HG02571 (cell line): ENCODE data around the gene PDCD6IP.
"Not testable (repeated sequence)": the region's sequence is repeated elsewhere in the genome, so short reads cannot be mapped to it uniquely, and the experiment has no call there.

Experiments
- ATAC-seq: cut with Tn5 transposase; IDR thresholded peaks from one replicate; pipeline ENCODE4 v1.9.1; 2021; ENCODE audit warnings: mild to moderate bottlenecking, moderate library complexity; ENCODE audit not compliant: unreplicated experiment

The PDCD6IP gene

DNA sequence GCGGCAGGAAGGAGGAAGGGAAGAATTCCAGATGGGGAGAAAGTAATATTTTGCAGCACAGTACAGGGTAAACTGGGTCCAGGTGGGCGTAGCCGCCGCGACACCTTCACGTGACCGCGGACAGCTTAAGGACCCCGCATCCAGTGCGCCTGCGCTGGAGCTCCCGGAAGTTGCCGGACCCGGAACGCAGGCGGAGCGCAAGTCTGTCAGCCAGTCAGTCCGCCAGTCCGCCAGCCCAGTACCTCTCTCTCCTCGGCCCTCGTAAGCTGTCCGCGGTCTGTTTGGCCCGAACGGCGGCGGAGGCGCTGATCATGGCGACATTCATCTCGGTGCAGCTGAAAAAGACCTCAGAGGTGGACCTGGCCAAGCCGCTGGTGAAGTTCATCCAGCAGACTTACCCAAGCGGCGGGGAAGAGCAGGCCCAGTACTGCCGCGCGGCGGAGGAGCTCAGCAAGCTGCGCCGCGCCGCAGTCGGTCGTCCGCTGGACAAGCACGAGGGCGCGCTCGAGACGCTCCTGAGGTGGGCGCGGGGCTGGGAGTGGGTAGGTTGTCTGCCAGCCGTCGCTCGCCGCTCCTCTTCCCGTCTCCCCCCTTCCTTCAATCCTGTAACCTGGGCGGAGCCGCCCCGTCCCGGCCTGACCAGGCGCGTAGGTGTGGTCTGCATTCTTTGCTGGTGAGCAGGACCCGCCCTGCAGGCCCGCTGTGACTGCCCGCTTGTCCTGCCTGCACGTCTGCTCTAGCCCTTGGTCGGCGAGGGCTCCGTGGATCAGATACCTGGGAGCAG lies at the start of gene PDCD6IP:
TSS of gene PDCD6IP (plus strand) at position 213 of the 784 bp plus-strand sequence. CDS start at position 312, 99 bp downstream.
- ATAC-seq = peak; percentile 90

DNA sequence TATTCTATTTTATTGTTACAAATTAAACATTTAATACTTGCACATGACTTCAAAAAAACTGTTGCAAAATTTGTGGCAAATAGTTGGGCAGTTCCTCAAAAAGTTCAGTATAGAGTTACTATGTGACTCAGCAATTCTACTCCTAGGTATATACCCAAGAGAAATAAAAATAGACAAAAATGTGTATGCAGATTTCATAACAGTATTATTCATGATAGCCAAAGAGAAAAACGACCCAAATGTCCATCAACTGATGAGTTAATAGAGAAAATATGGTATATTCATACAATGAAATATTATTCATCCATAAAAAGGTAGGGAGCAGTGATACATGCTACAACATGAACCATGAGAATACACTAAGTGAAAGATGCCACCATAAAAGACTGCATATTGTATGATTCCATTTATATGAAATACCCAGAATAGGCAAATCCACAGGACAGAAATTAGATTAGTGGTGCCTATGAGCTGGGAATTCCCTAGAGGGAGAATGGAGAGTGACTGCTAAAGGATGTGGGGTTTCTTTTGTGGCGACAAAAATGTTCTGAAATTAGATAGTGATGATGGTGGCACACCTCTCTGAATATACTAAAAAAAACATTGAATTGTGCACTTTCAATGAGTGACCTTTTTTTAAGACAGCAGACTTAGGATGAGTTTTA lies 48.8 kb upstream of the PDCD6IP start:
- no peak for ATAC-seq

DNA sequence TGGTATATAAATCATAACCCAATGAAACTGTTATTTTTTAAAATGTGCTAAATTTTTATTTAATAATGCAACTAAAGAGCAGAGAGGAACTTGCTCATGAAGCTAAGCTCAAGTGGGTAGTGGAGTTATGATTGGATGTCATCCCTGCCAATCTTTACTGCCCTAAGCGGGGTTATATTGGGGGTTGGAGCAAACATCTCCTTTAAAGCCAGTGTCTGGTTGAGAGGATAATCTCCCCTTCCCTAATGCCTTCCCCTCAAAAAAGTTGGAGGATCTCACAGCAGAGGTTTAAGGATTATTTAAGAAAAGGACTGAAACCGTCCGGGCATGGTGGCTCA lies 48.2 kb upstream of the PDCD6IP start:
- no peak for ATAC-seq

GRCh38 chr3:33751336-33751735 lies 47.1 kb upstream of the PDCD6IP start:
- no peak for ATAC-seq

DNA sequence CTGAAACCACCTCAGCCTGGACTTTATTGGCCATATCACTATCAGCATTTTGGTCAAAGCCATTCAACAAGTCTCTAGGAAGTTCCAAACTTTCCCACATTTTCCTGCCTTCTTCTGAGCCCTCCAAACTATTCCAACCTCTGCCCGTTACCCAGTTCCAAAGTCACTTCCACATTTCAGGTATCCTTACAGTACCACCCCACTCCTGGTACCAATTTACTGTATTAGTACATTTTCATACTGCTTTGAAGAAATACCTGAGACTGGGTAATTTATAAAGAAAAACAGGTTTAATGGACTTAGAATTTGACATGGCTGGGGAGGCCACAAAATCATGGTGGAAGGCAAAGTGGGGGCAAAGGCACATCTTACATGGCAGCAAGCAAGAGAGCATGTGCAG lies 44.0 kb upstream of the PDCD6IP start:
- ATAC-seq = not testable (repeated sequence)

- no peak for ATAC-seq
Observed at GRCh38 chr3:33758281-33758680, 40.1 kb upstream of the PDCD6IP start.

DNA sequence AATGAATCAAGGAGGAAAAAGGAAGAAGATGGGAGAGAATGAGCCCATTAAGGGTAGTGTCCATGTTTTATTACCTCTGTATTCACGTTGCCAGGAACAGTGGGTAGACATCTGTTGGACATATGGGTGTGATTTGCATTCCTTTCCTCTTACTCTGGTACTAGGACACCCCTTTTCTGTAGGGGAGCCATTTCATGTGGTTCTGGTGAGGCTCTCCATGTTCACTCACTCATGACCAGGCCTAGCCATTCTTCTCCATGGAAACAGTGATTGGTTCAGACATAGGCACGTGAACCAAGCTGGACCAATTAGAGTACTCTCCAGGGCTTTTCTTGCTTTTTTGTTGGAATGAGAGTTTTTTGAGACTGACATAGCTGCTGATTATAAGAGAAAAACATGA lies 39.6 kb upstream of the PDCD6IP start:
- ATAC-seq = no peak

GRCh38 chr3:33768578-33769330 lies 29.7 kb upstream of the PDCD6IP start:
- ATAC-seq = no peak

- ATAC-seq = no peak
Observed at GRCh38 chr3:33773637-33774036, 24.8 kb upstream of the PDCD6IP start.

- ATAC-seq = no peak
Observed at GRCh38 chr3:33775363-33775762, 23.1 kb upstream of the PDCD6IP start.

GRCh38 chr3:33777996-33778395 lies 20.4 kb upstream of the PDCD6IP start:
- ATAC-seq = no peak

DNA sequence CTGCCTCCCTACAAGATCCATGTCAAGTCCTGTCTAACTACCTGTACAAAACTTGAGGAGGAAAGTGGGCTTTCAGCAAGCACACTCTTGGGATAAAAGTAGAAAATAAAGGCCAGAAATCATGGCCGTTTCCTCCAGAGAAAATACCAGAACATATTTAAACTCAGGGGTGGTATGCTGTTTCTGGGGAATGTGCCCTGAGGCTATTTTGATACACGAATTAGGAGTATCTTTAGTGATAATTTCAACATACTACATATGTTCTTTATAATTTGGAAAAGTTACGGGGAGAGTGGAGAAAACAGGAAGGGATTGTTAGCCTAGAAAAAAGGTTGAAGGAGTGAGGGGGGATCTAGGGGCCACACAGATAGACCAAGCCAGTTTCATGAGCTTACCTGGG lies 18.7 kb upstream of the PDCD6IP start:
- no peak for ATAC-seq

DNA sequence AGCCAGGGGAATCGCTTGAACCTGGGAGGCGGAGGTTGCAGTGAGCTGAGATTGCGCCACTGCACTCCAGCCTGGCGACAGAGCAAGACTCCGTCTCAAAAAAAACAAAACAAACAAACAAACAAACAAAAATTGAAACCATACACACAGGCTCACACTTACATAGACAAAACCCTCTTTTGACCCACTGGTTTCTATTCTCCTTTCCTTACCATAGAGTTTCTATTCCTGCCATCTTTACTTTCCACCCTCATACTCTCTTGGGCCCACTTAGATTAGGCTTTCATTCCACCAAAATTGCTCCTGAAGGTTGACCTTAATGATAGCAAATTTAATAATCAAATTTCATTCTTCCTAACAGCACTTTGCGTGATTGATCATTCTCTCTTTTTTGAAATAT lies 17.0 kb upstream of the PDCD6IP start:
- not testable (repeated sequence) for ATAC-seq

GRCh38 chr3:33786565-33787327 lies 11.7 kb upstream of the PDCD6IP start:
- no peak for ATAC-seq

DNA sequence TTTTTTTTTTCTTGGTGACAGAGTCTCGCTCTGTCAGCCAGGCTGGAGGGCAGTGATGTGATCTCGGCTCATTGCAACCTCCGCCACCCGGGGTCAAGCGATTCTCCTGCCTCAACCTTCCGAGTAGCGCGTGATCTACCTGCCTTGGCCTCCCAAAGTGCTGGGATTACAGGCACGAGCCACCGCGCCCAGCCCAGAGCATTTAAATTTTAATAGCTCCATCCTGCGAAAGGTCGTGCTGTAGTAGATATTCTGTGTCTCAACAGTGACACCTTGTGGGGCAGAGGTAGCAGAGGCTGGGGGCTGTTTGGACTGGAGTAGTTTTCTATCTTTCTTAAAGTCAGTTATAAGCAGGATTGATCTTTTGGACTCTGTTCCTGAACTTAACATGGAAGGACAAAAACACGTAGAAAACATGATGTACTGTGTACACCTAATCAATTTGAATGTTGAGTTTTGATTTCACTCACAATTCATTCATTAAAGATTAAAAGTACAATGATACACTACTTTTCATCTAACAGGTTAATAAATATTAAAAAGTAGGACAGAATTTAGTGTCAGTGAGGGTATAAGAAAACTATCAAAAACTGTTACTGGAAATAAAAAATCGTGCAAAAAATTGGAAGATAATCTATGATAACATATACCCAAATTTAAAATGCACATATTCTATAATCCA lies 11.0 kb upstream of the PDCD6IP start:
- peak; percentile 84 for ATAC-seq

GRCh38 chr3:33789183-33789954 lies 9.1 kb upstream of the PDCD6IP start:
- ATAC-seq = no peak

DNA sequence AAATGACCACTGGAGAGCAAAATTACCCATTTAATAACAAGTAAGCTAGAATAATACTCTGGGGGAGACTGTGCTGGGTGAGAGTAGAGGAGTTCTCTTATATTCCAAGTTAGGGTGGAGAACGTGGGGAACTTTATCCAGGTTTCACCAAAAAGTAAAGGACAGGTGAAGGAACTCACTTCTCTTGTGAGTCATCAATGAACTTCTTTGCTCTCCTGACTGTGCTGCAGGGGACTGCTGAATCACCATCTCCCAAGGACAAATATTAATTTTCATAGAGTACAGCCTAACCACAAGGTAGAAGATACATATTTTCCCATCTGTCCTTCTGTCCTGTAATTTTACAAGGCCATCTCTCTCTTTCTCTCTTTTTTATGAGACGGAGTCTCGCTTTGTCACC lies 8.3 kb upstream of the PDCD6IP start:
- ATAC-seq = no peak

DNA sequence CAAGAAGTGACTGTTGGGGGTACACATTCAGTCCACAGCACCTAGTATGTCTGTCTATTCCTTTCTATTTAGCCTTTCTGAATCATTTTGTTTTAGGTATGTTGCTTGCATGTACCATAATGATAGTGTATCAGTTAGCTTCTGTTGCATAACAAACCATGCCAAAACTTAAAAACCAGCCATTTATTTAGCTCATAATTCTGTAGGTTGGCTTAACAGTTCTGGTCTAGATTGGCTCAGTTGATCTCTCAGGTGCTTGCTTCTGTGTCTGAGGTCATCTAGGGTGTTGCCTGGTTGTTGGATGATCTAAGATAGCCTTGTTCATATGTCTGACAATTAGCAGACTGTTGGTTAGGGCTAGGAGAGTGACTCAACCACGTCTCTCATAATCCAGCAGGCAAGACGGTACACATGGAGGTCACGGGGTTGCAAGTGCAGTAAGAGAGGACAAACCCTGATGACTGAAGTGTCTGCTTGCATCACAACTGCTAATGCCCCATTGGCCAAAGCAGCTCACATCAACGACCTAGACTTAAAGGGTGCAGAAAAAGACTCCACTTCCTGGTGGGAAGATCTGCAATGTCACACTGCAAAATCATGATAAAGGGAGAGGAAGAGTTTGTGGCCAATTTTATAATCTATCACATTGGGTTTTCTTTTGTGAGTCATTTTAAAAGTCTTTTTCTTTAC lies 6.8 kb upstream of the PDCD6IP start:
- no peak for ATAC-seq
